Epithelial cell of esophagus (primary cell): ENCODE data around the gene SV2C.
"Not testable (repeated sequence)": the region's sequence is repeated elsewhere in the genome, so short reads cannot be mapped to it uniquely, and the experiment has no call there.

ENCODE experiments used
- DNase-seq: peaks from one replicate; pipeline ENCODE4 v3.0.0; 2010; ENCODE audit warnings: low read depth
- H3K4me3 ChIP-seq: 2 replicates; pipeline ENCODE4 v1.5.1; 2011; ENCODE audit warnings: mild to moderate bottlenecking, low read length, control low read depth
- TF ChIP-seq, protein P1 (sequence below): IDR thresholded peaks from 2 replicates; pipeline ENCODE4 v1.5.1; 2011; ENCODE audit warnings: low read depth, mild to moderate bottlenecking, low read length, control low read depth, inconsistent platforms; ENCODE audit not compliant: insufficient read depth; ENCODE audit errors: missing control alignments

The SV2C gene, protein sequence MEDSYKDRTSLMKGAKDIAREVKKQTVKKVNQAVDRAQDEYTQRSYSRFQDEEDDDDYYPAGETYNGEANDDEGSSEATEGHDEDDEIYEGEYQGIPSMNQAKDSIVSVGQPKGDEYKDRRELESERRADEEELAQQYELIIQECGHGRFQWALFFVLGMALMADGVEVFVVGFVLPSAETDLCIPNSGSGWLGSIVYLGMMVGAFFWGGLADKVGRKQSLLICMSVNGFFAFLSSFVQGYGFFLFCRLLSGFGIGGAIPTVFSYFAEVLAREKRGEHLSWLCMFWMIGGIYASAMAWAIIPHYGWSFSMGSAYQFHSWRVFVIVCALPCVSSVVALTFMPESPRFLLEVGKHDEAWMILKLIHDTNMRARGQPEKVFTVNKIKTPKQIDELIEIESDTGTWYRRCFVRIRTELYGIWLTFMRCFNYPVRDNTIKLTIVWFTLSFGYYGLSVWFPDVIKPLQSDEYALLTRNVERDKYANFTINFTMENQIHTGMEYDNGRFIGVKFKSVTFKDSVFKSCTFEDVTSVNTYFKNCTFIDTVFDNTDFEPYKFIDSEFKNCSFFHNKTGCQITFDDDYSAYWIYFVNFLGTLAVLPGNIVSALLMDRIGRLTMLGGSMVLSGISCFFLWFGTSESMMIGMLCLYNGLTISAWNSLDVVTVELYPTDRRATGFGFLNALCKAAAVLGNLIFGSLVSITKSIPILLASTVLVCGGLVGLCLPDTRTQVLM

DNA sequence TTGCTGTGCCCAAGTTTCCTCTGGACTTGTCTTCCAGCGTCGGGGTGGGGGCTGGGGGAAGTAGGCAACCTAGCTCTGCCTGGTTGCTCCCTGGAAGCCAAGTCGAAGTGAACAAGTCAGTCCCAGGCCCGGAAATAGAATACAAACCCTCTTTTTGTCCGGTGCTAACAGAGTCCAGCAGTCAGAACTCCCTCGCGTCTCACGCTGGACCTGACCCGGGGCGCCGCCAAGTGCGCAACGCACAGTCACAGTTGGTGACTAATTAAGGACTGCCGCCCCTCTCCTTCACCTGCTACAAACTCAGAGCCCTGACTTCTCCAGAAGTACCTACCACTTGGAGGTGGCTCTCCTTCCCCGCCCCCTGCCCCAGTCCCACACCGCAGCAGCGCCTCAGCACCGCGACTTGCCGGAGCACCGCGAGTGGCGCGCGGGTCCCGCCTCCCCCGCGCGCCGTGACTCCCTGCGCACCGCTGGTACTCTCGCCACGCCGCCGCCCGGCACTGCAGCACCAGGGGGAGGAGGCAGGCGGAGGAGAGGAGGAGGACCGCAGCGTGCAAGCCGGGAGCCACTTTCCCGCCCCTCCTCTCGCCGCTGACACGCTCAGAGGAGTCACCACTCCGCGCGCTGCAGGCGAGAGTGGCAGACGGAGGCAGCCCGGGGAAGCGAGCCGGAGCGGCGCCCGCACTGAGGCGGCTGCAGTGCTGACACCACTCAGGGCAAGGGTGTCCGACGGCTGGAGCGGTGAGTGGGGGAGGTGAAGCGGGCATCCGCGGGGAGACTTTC lies at the start of gene SV2C:
Gene SV2C, plus strand, starts transcription at position 612 of the 783 bp plus-strand sequence. CDS start 48,368 bp downstream, outside the sequence.
- TF ChIP-seq, protein P1, sequence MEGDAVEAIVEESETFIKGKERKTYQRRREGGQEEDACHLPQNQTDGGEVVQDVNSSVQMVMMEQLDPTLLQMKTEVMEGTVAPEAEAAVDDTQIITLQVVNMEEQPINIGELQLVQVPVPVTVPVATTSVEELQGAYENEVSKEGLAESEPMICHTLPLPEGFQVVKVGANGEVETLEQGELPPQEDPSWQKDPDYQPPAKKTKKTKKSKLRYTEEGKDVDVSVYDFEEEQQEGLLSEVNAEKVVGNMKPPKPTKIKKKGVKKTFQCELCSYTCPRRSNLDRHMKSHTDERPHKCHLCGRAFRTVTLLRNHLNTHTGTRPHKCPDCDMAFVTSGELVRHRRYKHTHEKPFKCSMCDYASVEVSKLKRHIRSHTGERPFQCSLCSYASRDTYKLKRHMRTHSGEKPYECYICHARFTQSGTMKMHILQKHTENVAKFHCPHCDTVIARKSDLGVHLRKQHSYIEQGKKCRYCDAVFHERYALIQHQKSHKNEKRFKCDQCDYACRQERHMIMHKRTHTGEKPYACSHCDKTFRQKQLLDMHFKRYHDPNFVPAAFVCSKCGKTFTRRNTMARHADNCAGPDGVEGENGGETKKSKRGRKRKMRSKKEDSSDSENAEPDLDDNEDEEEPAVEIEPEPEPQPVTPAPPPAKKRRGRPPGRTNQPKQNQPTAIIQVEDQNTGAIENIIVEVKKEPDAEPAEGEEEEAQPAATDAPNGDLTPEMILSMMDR = no peak
- no peak within 1 kb of the TSS for H3K4me3 ChIP-seq
- DNase-seq = peak; percentile 29

DNA sequence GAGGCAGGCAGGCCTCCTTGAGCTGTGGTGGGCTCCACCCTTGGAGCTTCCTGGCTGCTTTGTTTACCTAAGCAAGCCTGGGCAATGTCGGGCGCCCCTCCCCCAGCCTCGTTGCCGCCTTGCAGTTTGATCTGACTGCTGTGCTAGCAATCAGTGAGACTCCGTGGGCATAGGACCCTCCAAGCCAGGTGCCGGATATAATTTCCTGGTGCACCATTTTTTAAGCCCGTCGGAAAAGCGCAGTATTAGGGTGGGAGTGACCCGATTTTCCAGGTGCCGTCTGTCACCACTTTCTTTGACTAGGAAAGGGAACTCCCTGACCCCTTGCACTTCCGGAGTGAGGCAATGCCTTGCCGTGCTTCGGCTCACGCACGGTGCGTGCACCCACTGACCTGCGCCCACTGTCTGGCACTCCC lies 45.4 kb upstream of the SV2C start:
- H3K4me3 ChIP-seq = not testable (repeated sequence)

DNA sequence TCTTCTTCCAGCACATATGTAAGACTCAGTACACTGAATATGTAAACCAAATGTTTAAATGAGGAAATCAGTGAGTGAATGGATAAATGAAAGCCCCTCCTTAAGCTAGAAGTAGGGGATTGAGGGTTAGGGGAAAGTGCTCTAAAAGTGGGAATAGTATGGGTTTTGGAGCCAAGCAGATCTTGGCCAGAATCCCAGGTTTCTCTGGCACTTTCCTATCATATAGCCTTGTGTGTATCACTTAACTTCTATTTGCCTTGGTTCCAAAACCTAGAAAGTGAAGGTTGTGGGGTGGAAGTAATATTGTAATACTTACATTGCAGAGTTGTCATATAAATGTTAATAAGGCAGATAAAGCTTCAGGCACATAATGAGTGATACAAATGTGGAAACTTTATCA lies 45.0 kb upstream of the SV2C start:
- H3K4me3 ChIP-seq = no peak overlapping the region
- TF ChIP-seq, protein P1 = no peak
- no peak for DNase-seq

More for the DNA sequence above, 45.4 kb upstream of the SV2C start:
- peak; percentile 17 for DNase-seq

DNA sequence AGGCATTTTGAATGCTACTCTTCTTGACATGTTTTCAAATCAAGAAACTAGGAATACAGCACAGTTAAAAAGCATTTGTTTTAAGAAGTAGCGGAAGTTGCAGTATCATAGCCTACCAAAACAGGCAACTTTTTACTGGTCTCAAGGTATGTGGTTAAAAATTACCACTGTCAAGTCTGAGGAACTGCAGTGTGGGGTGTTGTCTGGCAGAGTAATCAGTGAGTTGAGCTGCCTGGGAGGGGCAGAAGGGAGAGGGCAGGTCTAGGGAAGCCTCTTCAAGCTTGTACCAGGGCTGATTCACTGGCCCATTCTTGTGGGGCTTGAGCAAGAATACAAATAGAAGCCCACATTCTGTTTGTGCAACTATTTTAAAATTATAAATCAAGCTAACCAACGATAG lies 42.4 kb upstream of the SV2C start:
- DNase-seq = no peak
- TF ChIP-seq, protein P1 = no peak
- H3K4me3 ChIP-seq = no peak overlapping the region

DNA sequence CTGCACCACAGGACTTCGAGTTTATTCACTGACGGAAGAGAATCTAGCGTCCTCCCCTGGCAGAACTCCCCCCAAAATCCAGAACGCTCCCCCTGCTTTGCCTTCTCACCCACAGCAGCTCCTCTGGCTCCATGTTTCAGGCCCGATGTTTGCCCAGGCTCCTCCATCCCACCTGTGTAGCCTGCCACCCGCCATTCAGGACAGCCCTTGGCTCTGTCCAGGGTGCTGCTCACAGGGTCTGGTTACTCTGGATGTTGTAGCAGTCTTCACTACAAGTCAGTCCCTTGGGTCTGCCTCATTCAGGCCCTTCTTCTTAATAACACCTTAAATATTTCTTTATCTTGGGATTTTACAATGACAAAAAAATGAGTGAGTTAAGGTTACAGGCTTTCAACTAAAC lies 41.3 kb upstream of the SV2C start:
- TF ChIP-seq, protein P1 = no peak

DNA sequence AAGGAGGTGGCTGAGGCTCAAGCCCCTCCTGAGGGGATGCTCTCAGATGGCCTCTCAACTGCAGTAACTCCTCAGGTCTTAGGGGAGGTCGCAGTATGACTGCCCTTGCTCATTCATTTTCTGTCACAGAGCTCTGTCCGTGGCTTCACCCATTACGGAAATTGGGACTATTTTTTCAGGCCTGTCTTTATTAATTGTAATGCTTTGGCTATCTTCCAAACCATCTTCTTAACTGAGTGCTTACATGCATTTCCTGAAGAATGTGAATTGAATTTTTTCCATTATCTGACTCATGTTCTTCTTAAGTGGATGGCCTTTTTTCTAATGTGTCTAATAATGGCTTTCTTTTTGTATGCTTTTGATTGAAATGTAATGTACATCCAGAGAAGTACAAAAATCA lies 36.4 kb upstream of the SV2C start:
- no peak overlapping the region for H3K4me3 ChIP-seq
- TF ChIP-seq, protein P1 = no peak
- DNase-seq = peak; percentile 5

More for the DNA sequence above, 41.3 kb upstream of the SV2C start:
- peak; percentile 32 for DNase-seq
- H3K4me3 ChIP-seq = no peak overlapping the region

DNA sequence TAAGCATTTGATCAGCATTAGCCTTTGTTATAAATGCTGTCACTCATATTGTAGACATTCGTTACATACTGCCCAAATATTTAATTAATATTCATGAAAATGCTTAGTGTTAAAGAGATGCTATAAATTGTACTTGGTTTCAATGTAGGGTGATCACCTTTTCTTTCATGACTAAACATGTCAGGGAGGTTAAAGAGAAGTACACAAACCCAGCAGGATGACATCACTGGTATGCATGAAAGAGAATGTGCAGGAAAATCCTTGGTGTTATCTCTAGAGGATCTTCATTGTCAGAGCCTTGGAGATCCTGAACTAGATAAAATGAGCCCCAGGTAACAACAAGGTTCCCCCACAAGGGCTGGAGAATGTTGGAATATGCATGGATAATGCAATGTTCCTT lies 33.0 kb upstream of the SV2C start:
- no peak overlapping the region for H3K4me3 ChIP-seq
- DNase-seq = peak; percentile 55
- TF ChIP-seq, protein P1 = no peak
